HG02763 (cell line): ENCODE data around the gene RACK1.

Experiments
- ATAC-seq: cut with Tn5 transposase; IDR thresholded peaks from one replicate; pipeline ENCODE4 v1.9.1; 2021; ENCODE audit warnings: mild to moderate bottlenecking, moderate library complexity; ENCODE audit not compliant: unreplicated experiment

RACK1 gene

GRCh38 chr5:181259974-181260719 lies 16.4 kb upstream of the RACK1 start:
- ATAC-seq, result no peak

- ATAC-seq, result no peak
Measured at GRCh38 chr5:181259283-181259682, 15.6 kb upstream of the RACK1 start.

- ATAC-seq, result no peak
Measured at GRCh38 chr5:181258576-181258975, 14.9 kb upstream of the RACK1 start.

- ATAC-seq, result no peak
Measured at GRCh38 chr5:181255836-181256578, 12.3 kb upstream of the RACK1 start.

GRCh38 chr5:181255276-181255675 lies 11.6 kb upstream of the RACK1 start:
- no peak for ATAC-seq

- ATAC-seq, result no peak
Measured at GRCh38 chr5:181248277-181248676, 4.6 kb upstream of the RACK1 start.

GRCh38 chr5:181246276-181247049 lies 2.8 kb upstream of the RACK1 start:
- ATAC-seq, result peak; percentile 48

GRCh38 chr5:181245427-181246275 lies 1.9 kb upstream of the RACK1 start:
- no peak for ATAC-seq

- peak; percentile 2 for ATAC-seq
Measured at GRCh38 chr5:181243018-181243563, 615 bp downstream of the RACK1 start.

- ATAC-seq, result no peak
Measured at GRCh38 chr5:181242031-181242451, 1.7 kb downstream of the RACK1 start.

GRCh38 chr5:181241393-181241975 lies 2.2 kb downstream of the RACK1 start:
- no peak for ATAC-seq

GRCh38 chr5:181239062-181239663 lies 4.5 kb downstream of the RACK1 start:
- no peak for ATAC-seq

GRCh38 chr5:181237729-181238385 lies 5.8 kb downstream of the RACK1 start:
- no peak for ATAC-seq

- no peak for ATAC-seq
Measured at GRCh38 chr5:181236954-181237641, 6.6 kb downstream of the RACK1 start.

- no peak for ATAC-seq
Measured at GRCh38 chr5:181236471-181236870, 7.2 kb downstream of the RACK1 start.

GRCh38 chr5:181235689-181236366 lies 7.9 kb downstream of the RACK1 start:
- ATAC-seq, result no peak

- no peak for ATAC-seq
Measured at GRCh38 chr5:181235323-181235688, 8.4 kb downstream of the RACK1 start.
